Fibroblast of skin of right biceps (primary cell): ENCODE data around the gene SLC25A47.
"Not testable (repeated sequence)": the region's sequence is repeated elsewhere in the genome, so short reads cannot be mapped to it uniquely, and the experiment has no call there.

Source experiments
- DNase-seq: peaks from one replicate; pipeline ENCODE4 v3.0.0-alpha.2; 2013

Gene SLC25A47

GRCh38 chr14:100290607-100291304 lies 32.4 kb upstream of the SLC25A47 start:
- no peak for DNase-seq

- no peak for DNase-seq
Observed at GRCh38 chr14:100291305-100292075, 31.6 kb upstream of the SLC25A47 start.

- DNase-seq = no peak
Observed at GRCh38 chr14:100292301-100292775, 30.8 kb upstream of the SLC25A47 start.

- DNase-seq = no peak
Observed at GRCh38 chr14:100292776-100293461, 30.2 kb upstream of the SLC25A47 start.

DNA sequence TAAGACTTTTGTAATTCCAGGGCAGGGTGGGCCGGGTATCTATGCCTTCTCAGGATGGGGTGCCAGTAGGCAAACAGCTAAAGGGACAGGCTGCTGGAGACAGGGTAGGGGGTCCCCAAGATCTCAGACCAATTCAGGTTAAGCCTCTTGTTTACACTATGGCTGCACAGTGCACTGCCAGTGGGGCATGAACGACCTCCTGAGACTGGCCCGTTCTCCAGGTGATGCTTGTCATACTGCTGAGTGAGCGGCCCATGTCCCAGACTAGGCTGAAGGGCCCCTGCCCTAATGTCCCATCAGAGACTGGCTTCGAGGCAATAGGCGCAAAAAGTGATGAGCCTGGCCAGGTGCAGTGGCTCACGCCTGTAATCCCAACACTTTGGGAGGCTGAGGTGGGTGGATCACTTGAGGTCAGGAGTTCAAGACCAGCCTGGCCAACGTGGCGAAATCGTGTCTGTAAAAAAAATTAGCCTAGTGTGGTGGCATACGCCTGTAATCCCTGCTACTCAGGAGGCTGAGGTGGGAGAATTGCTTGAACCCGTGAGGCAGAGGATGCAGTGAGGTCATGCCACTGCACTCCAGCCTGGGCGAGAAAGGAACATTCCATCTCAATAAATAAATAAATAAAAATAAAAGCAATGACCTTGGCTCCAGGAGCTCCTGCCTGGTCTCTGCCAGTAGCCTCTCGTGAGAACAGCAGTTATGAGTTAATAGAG lies 29.5 kb upstream of the SLC25A47 start:
- no peak for DNase-seq

GRCh38 chr14:100294213-100294962 lies 28.8 kb upstream of the SLC25A47 start:
- no peak for DNase-seq

- DNase-seq = no peak
Observed at GRCh38 chr14:100294963-100295330, 28.2 kb upstream of the SLC25A47 start.

DNA sequence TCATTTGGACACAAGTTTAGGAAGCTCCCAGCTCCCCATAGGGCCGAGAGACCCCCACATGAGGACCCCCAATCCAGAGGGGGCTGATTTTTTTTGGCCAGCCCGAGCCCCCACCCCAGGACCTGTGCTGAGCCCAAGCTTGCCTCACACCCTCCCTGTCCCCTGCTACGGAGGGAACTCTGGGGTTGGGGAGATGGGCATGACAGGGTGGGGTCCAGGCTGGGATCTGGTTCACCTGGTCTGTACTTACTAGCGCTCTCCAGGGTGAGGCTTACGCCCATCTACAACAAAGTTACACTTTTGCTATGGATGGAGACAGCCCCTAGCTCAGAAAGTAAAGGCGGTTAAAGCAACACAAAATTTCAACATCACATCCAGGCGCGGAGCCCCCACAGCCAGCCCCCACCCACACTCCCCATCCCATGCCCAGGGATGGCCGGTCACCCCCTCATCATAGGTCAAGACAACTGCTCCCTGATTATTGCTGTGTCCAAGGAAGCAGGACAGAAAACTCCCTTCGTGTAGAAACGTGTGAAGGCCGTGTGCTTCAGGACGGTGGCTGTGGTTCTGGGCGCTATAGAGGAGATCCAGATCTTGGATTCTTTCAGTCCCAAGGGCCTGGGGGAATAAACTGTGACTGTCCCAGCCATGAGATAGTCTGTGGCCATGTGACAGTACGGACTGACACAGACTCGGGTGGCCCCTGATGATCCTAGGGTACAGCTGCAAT lies 27.6 kb upstream of the SLC25A47 start:
- no peak for DNase-seq

DNA sequence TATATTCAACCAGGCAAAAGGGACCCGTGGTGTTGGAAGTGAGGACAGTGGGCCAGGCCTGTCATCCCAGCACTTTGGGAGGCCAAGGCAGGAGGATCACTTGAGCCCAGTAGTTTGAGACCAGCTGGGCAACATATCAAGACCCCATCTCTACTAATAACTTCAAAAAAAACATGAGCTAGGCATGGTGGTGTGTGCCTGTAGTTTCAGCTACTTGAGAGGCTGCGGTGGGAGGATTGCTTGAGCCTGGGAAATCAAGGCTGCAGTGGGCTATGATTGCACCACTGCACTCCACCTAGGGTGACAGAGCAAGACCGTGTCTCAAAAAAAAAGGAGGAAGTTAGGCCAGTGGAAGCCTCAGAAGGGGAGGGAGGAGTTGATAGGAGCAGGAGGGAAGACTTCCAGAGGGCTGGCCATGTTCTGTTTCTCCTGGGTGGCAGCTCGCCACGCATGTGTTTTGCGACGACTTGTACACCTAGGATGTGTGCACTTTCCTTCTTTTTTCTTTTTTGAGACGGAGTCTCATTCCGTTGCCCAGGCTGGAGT lies 27.0 kb upstream of the SLC25A47 start:
- no peak for DNase-seq

GRCh38 chr14:100296729-100297128 lies 26.4 kb upstream of the SLC25A47 start:
- DNase-seq = not testable (repeated sequence)

- no peak for DNase-seq
Observed at GRCh38 chr14:100297320-100298300, 25.5 kb upstream of the SLC25A47 start.

DNA sequence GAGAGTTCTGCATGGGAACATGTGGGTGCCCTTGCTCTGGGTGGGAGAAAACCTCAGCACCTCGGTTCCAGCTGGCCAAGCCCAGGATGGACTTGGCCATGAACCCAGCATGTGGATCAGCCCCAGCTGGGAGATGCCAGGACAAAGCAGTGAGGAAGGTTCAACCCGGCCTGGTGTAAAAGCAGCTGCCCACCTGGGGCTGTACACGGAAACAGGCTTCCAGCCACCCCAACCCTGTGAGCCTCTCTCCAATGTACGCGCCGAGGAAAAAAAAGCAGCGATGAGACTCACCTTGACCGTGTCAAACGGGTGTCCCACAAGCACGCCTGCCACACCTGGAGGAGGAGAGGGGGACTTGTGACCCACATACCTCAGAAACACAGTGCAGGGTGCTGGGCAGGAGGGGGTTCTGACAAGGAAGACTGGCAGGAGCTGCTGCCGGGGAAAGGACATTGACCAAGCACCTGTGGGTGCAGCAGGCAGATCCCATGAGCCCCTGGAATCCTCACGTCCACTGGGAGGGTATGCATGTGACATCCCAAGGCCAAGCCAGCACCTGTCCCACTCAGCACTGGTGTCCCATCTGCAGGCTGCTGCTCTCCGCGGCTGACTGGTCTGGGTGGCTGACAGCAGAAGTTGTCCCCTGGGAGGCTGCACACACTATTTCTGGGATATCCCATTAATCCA lies 24.4 kb upstream of the SLC25A47 start:
- DNase-seq = no peak

GRCh38 chr14:100299238-100299560 lies 23.9 kb upstream of the SLC25A47 start:
- DNase-seq = no peak

GRCh38 chr14:100302616-100303015 lies 20.5 kb upstream of the SLC25A47 start:
- DNase-seq = no peak

GRCh38 chr14:100303179-100303578 lies 20.0 kb upstream of the SLC25A47 start:
- DNase-seq = no peak

- no peak for DNase-seq
Observed at GRCh38 chr14:100303925-100304324, 19.2 kb upstream of the SLC25A47 start.

GRCh38 chr14:100304825-100305323 lies 18.3 kb upstream of the SLC25A47 start:
- DNase-seq = peak; percentile 22

DNA sequence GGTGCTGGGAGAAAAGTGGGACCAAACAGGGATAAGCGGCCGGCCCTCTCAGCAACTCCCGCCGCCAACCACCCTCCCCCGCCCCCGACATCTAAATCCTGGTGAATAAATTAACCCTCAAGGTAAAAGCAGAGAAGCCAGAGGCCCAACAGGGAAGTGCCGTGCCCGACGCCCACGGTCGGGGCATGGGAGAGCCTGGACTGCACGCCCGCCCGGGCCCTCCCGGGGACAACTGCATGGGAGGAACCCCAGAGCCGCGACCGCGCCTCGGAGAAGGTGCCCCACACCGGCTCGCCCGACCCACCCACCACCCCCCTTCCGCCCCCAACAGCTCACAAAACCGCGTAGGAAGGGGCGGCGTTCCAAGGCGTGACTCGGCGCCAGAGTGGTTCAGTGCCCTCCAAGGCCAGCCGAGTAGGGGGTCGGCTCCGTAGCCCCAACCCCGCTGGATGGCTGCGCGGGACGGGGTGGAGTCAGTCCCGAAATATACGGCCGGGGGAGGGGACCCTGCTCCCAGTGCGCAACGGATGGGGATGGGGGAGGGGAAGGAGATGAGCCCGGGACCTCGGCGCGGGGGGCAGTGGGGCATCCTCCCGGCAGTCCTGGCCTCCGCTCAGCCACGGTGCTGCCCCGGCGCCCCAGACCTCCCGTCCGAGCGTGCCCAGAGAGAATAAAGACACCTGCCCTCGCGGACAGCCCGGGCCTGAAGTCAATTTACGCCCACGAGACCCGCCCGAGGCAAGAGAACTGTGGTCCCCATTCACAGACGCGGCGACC lies 17.6 kb upstream of the SLC25A47 start:
- DNase-seq = peak; percentile 25
